SKM-1 treated with dmso at 0.1 percent for 144 hours (cell line): ENCODE data around the gene RANBP3.
"Not testable (repeated sequence)": the region's sequence is repeated elsewhere in the genome, so short reads cannot be mapped to it uniquely, and the experiment has no call there.

ENCODE experiments used
- DNase-seq: peaks from one replicate; lab custom pipeline; 2025; ENCODE audit not compliant: unreplicated experiment; lab: John Stamatoyannopoulos, UW

RANBP3 gene

GRCh38 chr19:6007866-6008265, 29.9 kb upstream of the RANBP3 start:
- no peak for DNase-seq

GRCh38 chr19:6006896-6007295, 29.0 kb upstream of the RANBP3 start:
- DNase-seq = no peak

GRCh38 chr19:6006070-6006446, 28.1 kb upstream of the RANBP3 start:
- not testable (repeated sequence) for DNase-seq

GRCh38 chr19:6005321-6006069, 27.6 kb upstream of the RANBP3 start:
- DNase-seq = no peak

- DNase-seq = no peak
Measured at GRCh38 chr19:6003976-6004375, 26.0 kb upstream of the RANBP3 start.

- DNase-seq = no peak
Measured at GRCh38 chr19:6002591-6002990, 24.7 kb upstream of the RANBP3 start.

- DNase-seq = no peak
Measured at GRCh38 chr19:6000228-6000847, 22.4 kb upstream of the RANBP3 start.

GRCh38 chr19:5999693-6000092, 21.8 kb upstream of the RANBP3 start:
- no peak for DNase-seq

DNA sequence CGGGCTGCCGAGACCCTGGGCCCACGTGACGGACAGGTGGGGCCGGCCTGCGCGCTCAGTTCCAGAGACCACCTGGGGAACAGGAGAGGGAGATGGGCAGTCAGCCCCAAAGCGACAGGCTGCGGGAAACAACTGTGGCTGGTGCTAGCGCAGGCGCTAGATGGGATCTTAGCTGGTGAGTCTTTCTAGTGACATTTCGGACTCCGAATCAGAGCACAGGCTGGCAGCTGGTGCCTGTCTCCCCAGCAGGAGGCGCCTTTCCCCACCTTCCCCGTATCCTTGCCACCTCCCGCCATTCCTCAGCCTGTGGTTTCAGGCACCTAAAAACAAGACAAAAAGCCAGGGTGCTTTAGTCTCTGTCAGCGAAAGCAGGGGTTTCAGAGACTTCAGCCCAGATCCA, 19.4 kb upstream of the RANBP3 start:
- no peak for DNase-seq

GRCh38 chr19:5996623-5997320, 18.8 kb upstream of the RANBP3 start:
- no peak for DNase-seq

- DNase-seq = no peak
Measured at GRCh38 chr19:5996102-5996501, 18.2 kb upstream of the RANBP3 start.

DNA sequence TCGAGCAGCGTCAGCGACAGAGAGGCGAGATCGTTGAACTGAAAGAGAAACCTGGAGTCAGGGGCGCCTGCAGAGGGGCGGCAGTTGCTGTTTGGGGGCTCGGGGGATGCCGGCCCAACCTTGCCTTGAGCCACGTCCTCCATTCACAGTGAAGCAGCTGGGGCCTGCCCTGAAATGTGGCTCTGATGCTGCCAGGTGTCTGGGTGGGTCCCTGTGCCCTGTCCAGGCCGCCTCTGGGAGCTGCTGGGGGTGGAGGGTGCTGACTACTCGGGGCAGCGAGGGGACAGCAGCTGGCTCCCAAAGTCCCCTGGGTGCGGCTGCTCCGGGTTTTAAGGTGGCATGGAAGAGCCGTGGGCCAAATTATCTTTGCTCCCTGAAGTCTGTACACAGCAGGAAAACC, 17.7 kb upstream of the RANBP3 start:
- no peak for DNase-seq

- no peak for DNase-seq
Measured at GRCh38 chr19:5994405-5995165, 16.6 kb upstream of the RANBP3 start.

DNA sequence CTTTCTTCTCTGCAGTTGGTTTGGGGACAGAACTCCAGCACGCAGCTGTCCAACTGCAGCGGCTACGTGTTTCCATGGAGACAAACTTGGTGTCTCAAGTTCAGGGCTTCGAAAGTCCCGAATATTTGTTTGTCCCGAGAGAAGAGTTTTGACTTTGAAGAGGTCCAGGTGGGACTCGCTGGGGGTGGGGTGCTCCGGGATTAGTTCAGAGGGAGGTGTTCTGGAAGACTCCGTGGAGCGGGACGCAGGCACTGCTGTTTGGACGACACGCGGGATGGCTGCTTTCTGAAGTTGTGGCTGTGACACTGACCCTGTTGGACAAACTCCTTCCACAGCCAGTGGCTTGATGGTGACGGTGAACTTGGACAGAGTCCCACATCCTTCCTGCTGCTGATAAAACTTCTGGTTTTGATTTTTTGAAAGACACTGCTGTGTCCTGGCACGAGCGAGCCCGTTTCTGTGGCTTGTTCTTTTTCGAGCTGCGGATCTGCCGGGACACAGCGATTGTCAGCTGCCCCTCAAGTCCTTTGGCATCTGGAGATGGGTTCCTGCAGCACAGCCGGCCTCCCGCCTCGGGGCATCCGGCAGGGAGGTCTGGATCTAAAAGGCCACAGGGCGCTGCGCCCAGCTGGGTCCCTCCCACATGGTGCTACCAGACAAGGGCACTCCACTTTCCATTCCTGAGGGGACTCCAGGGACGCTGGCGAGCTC, 15.9 kb upstream of the RANBP3 start:
- no peak for DNase-seq

- no peak for DNase-seq
Measured at GRCh38 chr19:5993201-5993600, 15.3 kb upstream of the RANBP3 start.

GRCh38 chr19:5992756-5993155, 14.8 kb upstream of the RANBP3 start:
- no peak for DNase-seq

DNA sequence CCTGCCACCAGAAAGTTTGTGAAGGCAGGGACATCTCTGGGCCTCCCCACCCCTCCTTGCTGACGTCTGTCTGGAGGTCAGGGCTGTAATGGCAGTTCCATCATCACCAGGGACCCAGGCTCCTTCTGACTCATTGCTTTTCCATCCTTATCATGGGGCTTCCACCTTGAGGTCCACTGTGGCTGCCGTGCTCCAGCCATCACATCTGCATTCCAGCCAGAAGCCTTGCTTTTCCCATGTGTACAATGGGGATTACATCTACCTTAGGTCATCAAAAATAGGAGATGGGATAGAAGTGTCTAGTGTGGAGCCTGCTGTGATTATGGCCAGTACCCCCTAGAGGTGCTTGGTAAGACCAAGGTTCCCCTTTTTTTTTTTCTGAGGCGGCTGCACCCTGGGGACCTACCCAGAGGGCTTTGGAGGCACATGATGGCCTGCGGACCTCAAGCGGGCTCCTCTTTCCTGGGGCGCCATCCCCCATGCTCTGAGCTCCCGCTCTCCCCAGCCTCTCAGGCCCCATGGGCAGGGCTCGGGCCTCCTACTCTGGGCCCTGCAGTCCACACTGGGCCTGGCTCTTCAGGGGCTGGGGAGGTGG, 13.4 kb upstream of the RANBP3 start:
- DNase-seq = no peak

- DNase-seq = no peak
Measured at GRCh38 chr19:5990289-5990797, 12.4 kb upstream of the RANBP3 start.

- no peak for DNase-seq
Measured at GRCh38 chr19:5989388-5990074, 11.6 kb upstream of the RANBP3 start.
